GM18907 (cell line): ENCODE results near the gene IL12RB1.

Source experiments
- ATAC-seq: cut with Tn5 transposase; IDR thresholded peaks from one replicate; pipeline ENCODE4 v1.9.1; 2021; ENCODE audit warnings: mild to moderate bottlenecking, moderate library complexity; ENCODE audit not compliant: unreplicated experiment

IL12RB1 gene

DNA sequence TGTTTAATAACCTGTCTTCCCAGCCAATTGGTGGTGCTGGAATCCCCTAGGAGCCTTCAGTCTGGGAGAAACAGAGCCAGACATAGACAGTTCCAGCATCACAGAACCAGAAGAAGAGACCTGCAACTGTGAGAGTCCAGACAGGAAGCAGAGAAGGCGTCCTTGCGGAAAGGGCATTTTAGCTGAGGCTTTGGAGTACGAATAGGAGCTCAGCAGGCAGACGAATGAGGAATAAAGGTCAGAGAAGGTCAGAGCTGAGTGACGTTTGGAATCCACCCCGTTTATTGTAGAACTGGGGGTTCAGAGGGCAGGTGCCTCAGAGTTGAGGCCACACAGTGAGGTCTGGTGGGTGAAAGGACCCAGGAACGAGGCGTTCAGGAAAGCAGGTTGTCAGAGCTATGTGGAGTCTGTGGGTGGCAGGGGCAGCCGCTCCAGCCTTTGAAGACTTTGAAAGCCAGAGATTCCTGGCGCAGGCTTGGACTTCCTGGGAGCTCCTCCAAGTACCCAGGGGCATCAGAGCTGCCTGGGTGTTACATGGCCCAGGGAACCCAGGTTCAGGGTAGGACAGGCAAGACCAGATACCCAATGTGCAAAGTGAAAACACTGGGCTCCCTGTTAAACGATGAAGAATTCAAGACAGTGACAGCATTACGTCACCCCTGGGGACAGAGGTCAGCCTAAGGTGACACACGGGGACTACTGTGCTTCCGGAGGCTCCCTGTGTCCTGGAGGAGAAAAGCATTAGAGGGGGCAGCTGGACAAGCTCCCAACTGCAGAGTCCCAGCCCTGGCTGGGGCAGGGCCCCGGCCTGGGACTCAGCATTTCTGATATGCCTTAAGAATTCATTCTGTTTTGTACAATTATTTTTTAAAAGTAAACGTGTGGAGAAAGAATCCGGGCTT lies 73.3 kb downstream of the IL12RB1 start:
- ATAC-seq, result no peak

GRCh38 chr19:18010149-18010548 lies 76.6 kb downstream of the IL12RB1 start:
- no peak for ATAC-seq

DNA sequence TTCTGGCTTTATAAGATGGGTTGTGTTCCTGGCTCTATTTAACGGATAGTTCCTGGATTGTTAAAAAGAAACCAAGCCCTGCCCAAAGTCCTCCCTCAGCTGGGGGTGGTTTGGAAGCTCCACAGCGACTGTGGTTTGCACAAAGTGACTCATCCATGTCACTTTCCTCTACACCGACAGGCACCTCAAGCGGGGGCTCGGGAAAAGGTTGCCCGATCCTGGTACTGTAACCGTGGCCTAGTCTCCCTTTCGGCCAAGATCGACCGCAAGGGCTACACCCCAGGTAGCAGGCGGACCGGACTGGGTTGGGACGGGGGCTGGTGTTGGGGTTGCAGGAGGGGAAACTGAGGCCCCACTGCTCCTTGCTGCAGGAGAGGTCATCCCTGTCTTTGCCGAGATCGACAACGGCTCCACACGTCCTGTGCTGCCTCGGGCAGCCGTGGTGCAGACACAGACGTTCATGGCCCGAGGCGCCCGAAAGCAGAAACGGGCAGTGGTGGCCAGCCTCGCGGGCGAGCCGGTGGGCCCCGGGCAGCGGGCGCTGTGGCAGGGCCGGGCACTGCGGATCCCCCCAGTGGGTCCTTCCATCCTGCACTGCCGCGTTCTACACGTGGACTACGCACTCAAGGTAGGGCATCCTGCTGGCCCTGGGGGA lies 77.2 kb downstream of the IL12RB1 start:
- no peak for ATAC-seq
